Activated CD4-positive, alpha-beta T cell treated with anti-CD3 and anti-CD28 coated beads for 36 hours (primary cell): ENCODE data around the gene PACSIN2. TPM values are rescaled to one million over a fixed set of nuclear protein-coding genes. Genes with fewer than 3 reads are reported as not detected.
A peak's percentile ranks its signal among the peaks of the same experiment; 100 is the strongest.
"Not testable (repeated sequence)": the region's sequence is repeated elsewhere in the genome, so short reads cannot be mapped to it uniquely, and the experiment has no call there.

Experiments used
- ATAC-seq: fragments of 200-7000 bp; cut with Tn5 transposase; one replicate; pipeline ENCODE4 v1.10.0; 2021; ENCODE audit warnings: mild to moderate bottlenecking, moderate library complexity
- CTCF ChIA-PET: fragments of 350-600 bp; sonication (Branson Sonifier 250); formaldehyde crosslinking; loops from one replicate; lab custom pipeline; 2021; ENCODE audit warnings: antibody characterized with exemption; lab: Charles Lee
- POLR2A ChIA-PET: fragments of 350-600 bp; sonication (Branson Sonifier 250); formaldehyde crosslinking; loops from one replicate; lab custom pipeline; 2021; ENCODE audit warnings: antibody characterized with exemption, inconsistent platforms; lab: Charles Lee
- DNase-seq: peaks from one replicate; pipeline ENCODE4 v3.0.0-alpha.2; 2020
- H3K27ac Mint-ChIP-seq: one replicate; pipeline ENCODE4 v1.8.0; 2021; ENCODE audit warnings: mixed read lengths
- H3K27me3 Mint-ChIP-seq: one replicate; pipeline ENCODE4 v1.8.0; 2021; ENCODE audit warnings: mixed read lengths
- H3K36me3 Mint-ChIP-seq: one replicate; pipeline ENCODE4 v1.8.0; 2021; ENCODE audit warnings: low read depth, mixed read lengths
- H3K4me1 Mint-ChIP-seq: one replicate; pipeline ENCODE4 v1.8.0; 2021; ENCODE audit warnings: mixed read lengths
- H3K4me3 Mint-ChIP-seq: one replicate; pipeline ENCODE4 v1.8.0; 2021; ENCODE audit warnings: mild to moderate bottlenecking, moderate library complexity, mixed read lengths
- H3K9me3 Mint-ChIP-seq: one replicate; pipeline ENCODE4 v1.8.0; 2021; ENCODE audit warnings: low read depth, mixed read lengths
- intact Hi-C, 2 experiments: fragments of 100-400 bp; cut with DNase I in 1 of 2; cut with micrococcal nuclease in 1 of 2; formaldehyde crosslinking; loops; one replicate each; pipeline versions ENCODE4 v1.14.2 to v1.15.1; 2022 to 2024; cut with DNase I, micrococcal nuclease
- total RNA-seq, 2 experiments: library from RNA; stranded (reverse); gene quantifications; one replicate each; pipeline ENCODE4 v1.2.3, GENCODE V29; 2021

PACSIN2 gene
- total RNA-seq, 2 experiments from 2014 or later = 27.9 to 28.1 TPM

- Mint-ChIP-seq H3K27ac (no peak overlapping the region), H3K4me3 (no peak overlapping the region), H3K4me1 (peaks cover 51% of the 10 kb centered on the region), H3K9me3 (no peaks in the 10 kb centered on the region), H3K27me3 (no peaks in the 10 kb centered on the region), H3K36me3 (peaks cover 4% of the 10 kb centered on the region)
- no peak for DNase-seq
- ATAC-seq = peak; percentile 44
- ChIA-PET CTCF (no interaction called here), POLR2A (interaction anchor here (0.6 kb wide), 1 partner anchor 1294 kb away, joined by 4 read pairs; no protein-coding TSS in a partner anchor)
- intact Hi-C loops = no loop called here
These were observed 69.9 kb downstream of the PACSIN2 start for GRCh38 chr22:42945027-42945426.

GRCh38 chr22:42944409-42944808, 70.5 kb downstream of the PACSIN2 start:
- DNase-seq (no peak), ATAC-seq (no peak)
- ChIA-PET CTCF (interaction anchor here (0.7 kb wide), 1 partner anchor 109 kb away, joined by 3 read pairs; no protein-coding TSS in a partner anchor), POLR2A (no interaction called here)
- Mint-ChIP-seq H3K27ac (no peak overlapping the region), H3K4me3 (no peak overlapping the region), H3K36me3 (peaks cover 4% of the 10 kb centered on the region), H3K9me3 (no peaks in the 10 kb centered on the region), H3K27me3 (no peaks in the 10 kb centered on the region), H3K4me1 (peaks cover 57% of the 10 kb centered on the region)
- intact Hi-C loops = no loop called here

- intact Hi-C loops = no loop called here
- no peaks in the 10 kb centered on the region for H3K27me3 Mint-ChIP-seq
- H3K36me3 Mint-ChIP-seq = peaks cover 4% of the 10 kb centered on the region
- ChIA-PET POLR2A (no interaction called here), CTCF (interaction anchor here (0.7 kb wide), 1 partner anchor 109 kb away, joined by 3 read pairs; no protein-coding TSS in a partner anchor)
- H3K4me3 Mint-ChIP-seq = no peak overlapping the region
- no peak for ATAC-seq
- H3K9me3 Mint-ChIP-seq = no peaks in the 10 kb centered on the region
- H3K4me1 Mint-ChIP-seq = peaks cover 56% of the 10 kb centered on the region
- no peak overlapping the region for H3K27ac Mint-ChIP-seq
- no peak for DNase-seq
These were observed 71.0 kb downstream of the PACSIN2 start for GRCh38 chr22:42943981-42944380.

GRCh38 chr22:42942351-42942750, 72.6 kb downstream of the PACSIN2 start:
- ChIA-PET CTCF (no interaction called here), POLR2A (no interaction called here)
- DNase-seq = no peak
- intact Hi-C loops = no loop called here
- Mint-ChIP-seq H3K9me3 (no peaks in the 10 kb centered on the region), H3K4me3 (no peak overlapping the region), H3K27me3 (no peaks in the 10 kb centered on the region), H3K27ac (no peak overlapping the region), H3K4me1 (peaks cover 56% of the 10 kb centered on the region), H3K36me3 (peaks cover 4% of the 10 kb centered on the region)
- no peak for ATAC-seq

GRCh38 chr22:42939941-42940653, 74.9 kb downstream of the PACSIN2 start:
- ATAC-seq (no peak), DNase-seq (no peak)
- Mint-ChIP-seq H3K4me3 (no peak overlapping the region), H3K4me1 (peaks cover 44% of the 10 kb centered on the region), H3K36me3 (peaks cover 4% of the 10 kb centered on the region), H3K9me3 (no peaks in the 10 kb centered on the region), H3K27me3 (no peaks in the 10 kb centered on the region), H3K27ac (no peak overlapping the region)
- intact Hi-C loops = no loop called here
- POLR2A ChIA-PET = no interaction called here
- CTCF ChIA-PET = no interaction called here

GRCh38 chr22:42939451-42939881, 75.5 kb downstream of the PACSIN2 start:
- Mint-ChIP-seq H3K36me3 (peaks cover 4% of the 10 kb centered on the region), H3K9me3 (no peaks in the 10 kb centered on the region), H3K27me3 (no peaks in the 10 kb centered on the region), H3K27ac (no peak overlapping the region), H3K4me1 (peaks cover 46% of the 10 kb centered on the region), H3K4me3 (no peak overlapping the region)
- ATAC-seq = no peak
- DNase-seq = no peak
- intact Hi-C loops = no loop called here
- ChIA-PET POLR2A (interaction anchor here (0.7 kb wide), 1 partner anchor 9 kb away, joined by 3 read pairs; no protein-coding TSS in a partner anchor), CTCF (no interaction called here)

GRCh38 chr22:42938976-42939375, 76.0 kb downstream of the PACSIN2 start:
- no peak overlapping the region for H3K27ac Mint-ChIP-seq
- H3K4me3 Mint-ChIP-seq = no peak overlapping the region
- peaks cover 4% of the 10 kb centered on the region for H3K36me3 Mint-ChIP-seq
- H3K9me3 Mint-ChIP-seq = no peaks in the 10 kb centered on the region
- POLR2A ChIA-PET = interaction anchor here (0.7 kb wide), 1 partner anchor 9 kb away, joined by 3 read pairs; no protein-coding TSS in a partner anchor
- CTCF ChIA-PET = no interaction called here
- DNase-seq = no peak
- no peaks in the 10 kb centered on the region for H3K27me3 Mint-ChIP-seq
- H3K4me1 Mint-ChIP-seq = peaks cover 51% of the 10 kb centered on the region
- no peak for ATAC-seq
- intact Hi-C loops = no loop called here

- Mint-ChIP-seq H3K4me3 (no peak overlapping the region), H3K9me3 (no peaks in the 10 kb centered on the region), H3K4me1 (peaks cover 56% of the 10 kb centered on the region), H3K36me3 (peaks cover 4% of the 10 kb centered on the region), H3K27me3 (no peaks in the 10 kb centered on the region), H3K27ac (no peak overlapping the region)
- DNase-seq = no peak
- ChIA-PET POLR2A (no interaction called here), CTCF (no interaction called here)
- intact Hi-C loops = no loop called here
- no peak for ATAC-seq
These were observed 76.5 kb downstream of the PACSIN2 start for GRCh38 chr22:42938449-42938848.

GRCh38 chr22:42937164-42937843, 77.6 kb downstream of the PACSIN2 start:
- no peaks in the 10 kb centered on the region for H3K27me3 Mint-ChIP-seq
- ATAC-seq (peak; percentile 90), DNase-seq (peak; percentile 65)
- peaks cover 61% of the 10 kb centered on the region for H3K4me1 Mint-ChIP-seq
- H3K27ac Mint-ChIP-seq = no peak overlapping the region
- H3K9me3 Mint-ChIP-seq = no peaks in the 10 kb centered on the region
- intact Hi-C loops = no loop called here
- POLR2A ChIA-PET = no interaction called here
- CTCF ChIA-PET = no interaction called here
- no peaks in the 10 kb centered on the region for H3K36me3 Mint-ChIP-seq
- H3K4me3 Mint-ChIP-seq = no peak overlapping the region

GRCh38 chr22:42936680-42937079, 78.3 kb downstream of the PACSIN2 start:
- intact Hi-C loops, H3K27ac Mint-ChIP-seq, DNase-seq, CTCF ChIA-PET, POLR2A ChIA-PET, H3K36me3 Mint-ChIP-seq, H3K4me3 Mint-ChIP-seq, ATAC-seq, H3K9me3 Mint-ChIP-seq, H3K27me3 Mint-ChIP-seq: not testable (repeated sequence)
- peaks cover 68% of the 10 kb centered on the region for H3K4me1 Mint-ChIP-seq

- ChIA-PET CTCF (no interaction called here), POLR2A (interaction anchor here (0.6 to 0.7 kb wide), 3 partner anchors 63 to 1003 kb away, joined by 3 to 4 read pairs (median 3); no protein-coding TSS in a partner anchor)
- Mint-ChIP-seq H3K4me3 (no peak overlapping the region), H3K9me3 (no peaks in the 10 kb centered on the region), H3K36me3 (no peaks in the 10 kb centered on the region), H3K27ac (peak overlapping the region; percentile 39), H3K4me1 (peaks cover 68% of the 10 kb centered on the region), H3K27me3 (no peaks in the 10 kb centered on the region)
- intact Hi-C loops = no loop called here
- DNase-seq (no peak), ATAC-seq (no peak)
These were observed 80.6 kb downstream of the PACSIN2 start for GRCh38 chr22:42934338-42934737.
